ENCODE data around the gene TLCD3B.

Gene TLCD3B

GRCh38 chr16:30064729-30065101 lies 33.6 kb upstream of the TLCD3B start:
- no peak for TF ChIP-seq TOX (CRISPR knock-in tag; IDR thresholded peaks at IDR 0.05; ENCODE audit: borderline replicate concordance)
- no peak for TF ChIP-seq CSDC2 (CRISPR knock-in tag; IDR thresholded peaks at IDR 0.05)
- ATAC-seq: no peak

GRCh38 chr16:30063893-30064728 lies 33.0 kb upstream of the TLCD3B start:
- TF ChIP-seq CSDC2 (CRISPR knock-in tag; IDR thresholded peaks at IDR 0.05) (no peak), ISL1 (CRISPR knock-in tag; IDR thresholded peaks at IDR 0.05) (no peak), ZFP30 (CRISPR knock-in tag; IDR thresholded peaks at IDR 0.05) (no peak), TOX (CRISPR knock-in tag; IDR thresholded peaks at IDR 0.05; ENCODE audit: borderline replicate concordance) (no peak), PPARA (CRISPR knock-in tag; IDR thresholded peaks at IDR 0.05; ENCODE audit: borderline replicate concordance) (no peak), CREB5 (CRISPR knock-in tag; IDR thresholded peaks at IDR 0.05; ENCODE audit: low read depth) (no peak), ZNF70 (CRISPR knock-in tag; IDR thresholded peaks at IDR 0.05) (no peak)
- ATAC-seq: no peak

- TF ChIP-seq ZC3H10 (CRISPR knock-in tag; IDR thresholded peaks at IDR 0.05): no peak
- no peak for TF ChIP-seq SNAI2 (CRISPR knock-in tag; IDR thresholded peaks at IDR 0.05)
- TF ChIP-seq BACH2 (CRISPR knock-in tag; IDR thresholded peaks at IDR 0.05; ENCODE audit: borderline replicate concordance): no peak
- no peak for TF ChIP-seq ZNF70 (CRISPR knock-in tag; IDR thresholded peaks at IDR 0.05)
- TF ChIP-seq ZFP30 (CRISPR knock-in tag; IDR thresholded peaks at IDR 0.05): no peak
- no peak for TF ChIP-seq OSR1 (CRISPR knock-in tag; IDR thresholded peaks at IDR 0.05)
- no peak for TF ChIP-seq ARNTL (CRISPR knock-in tag; IDR thresholded peaks at IDR 0.05; ENCODE audit: borderline replicate concordance, low read depth)
- no peak for TF ChIP-seq ZNF565 (CRISPR knock-in tag; conservative IDR thresholded peaks at IDR 0.05; ENCODE audit: low read depth)
- no peak for TF ChIP-seq TSHZ2 (CRISPR knock-in tag; IDR thresholded peaks at IDR 0.05)
- TF ChIP-seq GLIS3 (CRISPR knock-in tag; IDR thresholded peaks at IDR 0.05): no peak
- TF ChIP-seq ESRRG (CRISPR knock-in tag; IDR thresholded peaks at IDR 0.05): no peak
- no peak for TF ChIP-seq POU6F1 (CRISPR knock-in tag; IDR thresholded peaks at IDR 0.05; ENCODE audit: borderline replicate concordance, low read depth)
- no peak for TF ChIP-seq ZFP3 (CRISPR knock-in tag; IDR thresholded peaks at IDR 0.05)
- no peak for TF ChIP-seq ISL1 (CRISPR knock-in tag; IDR thresholded peaks at IDR 0.05)
- no peak for TF ChIP-seq PATZ1 (CRISPR knock-in tag; IDR thresholded peaks at IDR 0.05; ENCODE audit: borderline replicate concordance)
- no peak for TF ChIP-seq CSDC2 (CRISPR knock-in tag; IDR thresholded peaks at IDR 0.05)
- no peak for ATAC-seq
Measured at GRCh38 chr16:30063278-30063892, 32.3 kb upstream of the TLCD3B start.

Data from SK-N-SH treated with all-trans-retinoic acid at 6 μM for 48 hours (cell line).